K562 (cell line): ENCODE results near the gene SOS1. TPM values are rescaled to one million over a fixed set of nuclear protein-coding genes. Genes with fewer than 3 reads are reported as not detected.
A peak's percentile ranks its signal among the peaks of the same experiment; 100 is the strongest.

Source experiments
- CAMTA2 ChIP-seq: fragments of 250-450 bp; sonication (Bioruptor Pico); conservative IDR thresholded peaks from 2 replicates; pipeline ENCODE4 v1.5.1; 2022
- FOXA1 ChIP-seq: fragments of 450-650 bp; IDR thresholded peaks from 2 replicates; pipeline ENCODE4 v1.6.1; 2016; ENCODE audit warnings: mild to moderate bottlenecking, borderline replicate concordance
- FOXJ2 ChIP-seq: fragments of 200-800 bp; sonication (Bioruptor generic); IDR thresholded peaks from 2 replicates; pipeline ENCODE4 v1.6.1; 2016; ENCODE audit warnings: missing genetic modification characterization, missing compliant biosample characterization
- GTF2B ChIP-seq: IDR thresholded peaks from 2 replicates; pipeline ENCODE4 v1.6.1; 2011; ENCODE audit not compliant: insufficient read length; ENCODE audit errors: extremely low read depth
- MCM2 ChIP-seq: fragments of 450-650 bp; IDR thresholded peaks from 2 replicates; pipeline ENCODE4 v1.6.1; 2017; ENCODE audit warnings: low read depth, mild to moderate bottlenecking
- NFE2L1 ChIP-seq: fragments of 450-650 bp; IDR thresholded peaks from 2 replicates; pipeline ENCODE4 v1.6.1; 2016; ENCODE audit warnings: missing genetic modification characterization, low read depth, mild to moderate bottlenecking, missing compliant biosample characterization, moderate library complexity, borderline replicate concordance
- PHF21A ChIP-seq: fragments of 450-650 bp; IDR thresholded peaks from 2 replicates; pipeline ENCODE4 v1.6.1; 2017; ENCODE audit warnings: low read depth, borderline replicate concordance
- POLR2AphosphoS5 ChIP-seq: IDR thresholded peaks from 2 replicates; pipeline ENCODE4 v1.6.1; 2011; ENCODE audit warnings: mild to moderate bottlenecking, low read depth, low read length, moderate library complexity; ENCODE audit not compliant: control insufficient read depth, insufficient read depth
- SIRT6 ChIP-seq: IDR thresholded peaks from one replicate; pipeline ENCODE4 v1.6.1; 2012; ENCODE audit warnings: low read depth, mild to moderate bottlenecking, control low read depth, inconsistent platforms, low read length, moderate library complexity
- SPI1 ChIP-seq: IDR thresholded peaks from 2 replicates; pipeline ENCODE4 v1.6.1; 2011; ENCODE audit warnings: low read depth, low read length, control low read depth, borderline replicate concordance
- STAT5B ChIP-seq: fragments of 250-450 bp; sonication (Bioruptor Pico); IDR thresholded peaks from 2 replicates; pipeline ENCODE4 v1.8.0; 2021; ENCODE audit warnings: mild to moderate bottlenecking, inconsistent platforms
- TBP ChIP-seq: optimal IDR thresholded peaks from 2 replicates; pipeline ENCODE3; 2011; ENCODE audit warnings: low read depth, low read length, improper control_type of control experiment
- ZNF444 ChIP-seq: fragments of 250-450 bp; sonication (Bioruptor Pico); IDR thresholded peaks from 2 replicates; pipeline ENCODE4 v1.4.0; 2020; ENCODE audit warnings: mild to moderate bottlenecking, moderate library complexity
- ZNF639 ChIP-seq, 2 experiments: fragments of 200-800 bp in 1 of 2; sonication (Bioruptor generic) in 1 of 2; sonication (generic) in 1 of 2; formaldehyde crosslinking in 1 of 2; IDR thresholded peaks in 1 of 2; conservative IDR thresholded peaks in 1 of 2; 2 replicates each; pipeline versions ENCODE4 v1.5.0 to v1.6.1; 2016 to 2020; ENCODE audit warnings: missing compliant biosample characterization in 1 of 2, missing genetic modification characterization in 1 of 2, missing genetic modification reagents in 1 of 2
- ZNF696 ChIP-seq: fragments of 250-450 bp; sonication (Bioruptor Pico); conservative IDR thresholded peaks from 2 replicates; pipeline ENCODE4 v1.4.0; 2020; ENCODE audit warnings: mild to moderate bottlenecking, moderate library complexity
- ZNF77 ChIP-seq: fragments of 250-450 bp; sonication (Bioruptor Pico); IDR thresholded peaks from 2 replicates; pipeline ENCODE4 v1.5.0; 2020
- ZSCAN29 ChIP-seq: fragments of 450-650 bp; IDR thresholded peaks from 2 replicates; pipeline ENCODE4 v1.6.1; 2017
- polyA plus RNA-seq, 8 experiments: library from polyadenylated mRNA; depleted of rRNA in 4 of 8; stranded (reverse) in 5 of 8; unstranded in 3 of 8; fragments of >200 nt; fragmentation: Nextera tagmentation in 2 of 8; fragmentation: Illumina TruSeq in 1 of 8; extraction: Ambion mirVana in 2 of 8; extraction: Trizol in 1 of 8; gene quantifications; 2 replicates each; pipeline versions ENCODE4 v1.2.1 to v1.2.3, GENCODE V29; 2011 to 2014; ENCODE audit warnings: inconsistent platforms in 1 of 8, missing spikeins in 1 of 8
- total RNA-seq, 7 experiments: library from RNA; depleted of rRNA in 6 of 7; stranded (reverse); fragments of >200 nt in 6 of 7; fragmentation: Illumina TruSeq in 2 of 7; extraction: Trizol in 2 of 7; gene quantifications; 2 replicates each; pipeline versions ENCODE4 v1.2.1 to v1.2.3, GENCODE V29; 2011 to 2021; ENCODE audit warnings: low replicate concordance in 1 of 7
- TF ChIP-seq, protein P1 (sequence below): fragments of 450-650 bp; IDR thresholded peaks from 2 replicates; pipeline ENCODE4 v1.7.0; 2016; ENCODE audit warnings: borderline replicate concordance
- TF ChIP-seq, protein P2 (sequence below): sonication (generic); formaldehyde crosslinking; IDR thresholded peaks from 2 replicates; pipeline ENCODE4 v1.8.1; 2023; ENCODE audit warnings: missing genetic modification reagents, mild to moderate bottlenecking, borderline replicate concordance

Gene SOS1
- total and polyA plus RNA-seq, 9 of the 15 experiments (the other 6 are each of a cell fraction or from before 2014, with no cell fraction given): 2.5 to 27.1 (median 16.3) TPM

- TF ChIP-seq NFE2L1 (no peak), FOXJ2 (tag) (peak; percentile 79), TBP (peak; percentile 58), POLR2AphosphoS5 (peak; percentile 86), FOXA1 (no peak), PHF21A (peak; percentile 16; the same call in 1 of the 2 replicates), ZNF639 (CRISPR knock-in tag; conservative IDR thresholded peaks at IDR 0.05 in 1 of 2, IDR thresholded peaks at IDR 0.05 in 1 of 2) (peak in 1 of 2 experiments; percentile 91; a peak in 2 of 4 replicates), MCM2 (no peak), STAT5B (CRISPR knock-in tag) (no peak), ZSCAN29 (no peak), GTF2B (no peak), ZNF696 (CRISPR knock-in tag) (no peak), SPI1 (no peak), SIRT6 (no peak), ZNF77 (no peak), CAMTA2 (CRISPR knock-in tag) (no peak), ZNF444 (CRISPR knock-in tag) (0 out of 2 replicates have a peak, but pooled peaks have one; percentile 13)
- TF ChIP-seq, protein P1, sequence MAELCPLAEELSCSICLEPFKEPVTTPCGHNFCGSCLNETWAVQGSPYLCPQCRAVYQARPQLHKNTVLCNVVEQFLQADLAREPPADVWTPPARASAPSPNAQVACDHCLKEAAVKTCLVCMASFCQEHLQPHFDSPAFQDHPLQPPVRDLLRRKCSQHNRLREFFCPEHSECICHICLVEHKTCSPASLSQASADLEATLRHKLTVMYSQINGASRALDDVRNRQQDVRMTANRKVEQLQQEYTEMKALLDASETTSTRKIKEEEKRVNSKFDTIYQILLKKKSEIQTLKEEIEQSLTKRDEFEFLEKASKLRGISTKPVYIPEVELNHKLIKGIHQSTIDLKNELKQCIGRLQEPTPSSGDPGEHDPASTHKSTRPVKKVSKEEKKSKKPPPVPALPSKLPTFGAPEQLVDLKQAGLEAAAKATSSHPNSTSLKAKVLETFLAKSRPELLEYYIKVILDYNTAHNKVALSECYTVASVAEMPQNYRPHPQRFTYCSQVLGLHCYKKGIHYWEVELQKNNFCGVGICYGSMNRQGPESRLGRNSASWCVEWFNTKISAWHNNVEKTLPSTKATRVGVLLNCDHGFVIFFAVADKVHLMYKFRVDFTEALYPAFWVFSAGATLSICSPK: no peak
- TF ChIP-seq, protein P2, sequence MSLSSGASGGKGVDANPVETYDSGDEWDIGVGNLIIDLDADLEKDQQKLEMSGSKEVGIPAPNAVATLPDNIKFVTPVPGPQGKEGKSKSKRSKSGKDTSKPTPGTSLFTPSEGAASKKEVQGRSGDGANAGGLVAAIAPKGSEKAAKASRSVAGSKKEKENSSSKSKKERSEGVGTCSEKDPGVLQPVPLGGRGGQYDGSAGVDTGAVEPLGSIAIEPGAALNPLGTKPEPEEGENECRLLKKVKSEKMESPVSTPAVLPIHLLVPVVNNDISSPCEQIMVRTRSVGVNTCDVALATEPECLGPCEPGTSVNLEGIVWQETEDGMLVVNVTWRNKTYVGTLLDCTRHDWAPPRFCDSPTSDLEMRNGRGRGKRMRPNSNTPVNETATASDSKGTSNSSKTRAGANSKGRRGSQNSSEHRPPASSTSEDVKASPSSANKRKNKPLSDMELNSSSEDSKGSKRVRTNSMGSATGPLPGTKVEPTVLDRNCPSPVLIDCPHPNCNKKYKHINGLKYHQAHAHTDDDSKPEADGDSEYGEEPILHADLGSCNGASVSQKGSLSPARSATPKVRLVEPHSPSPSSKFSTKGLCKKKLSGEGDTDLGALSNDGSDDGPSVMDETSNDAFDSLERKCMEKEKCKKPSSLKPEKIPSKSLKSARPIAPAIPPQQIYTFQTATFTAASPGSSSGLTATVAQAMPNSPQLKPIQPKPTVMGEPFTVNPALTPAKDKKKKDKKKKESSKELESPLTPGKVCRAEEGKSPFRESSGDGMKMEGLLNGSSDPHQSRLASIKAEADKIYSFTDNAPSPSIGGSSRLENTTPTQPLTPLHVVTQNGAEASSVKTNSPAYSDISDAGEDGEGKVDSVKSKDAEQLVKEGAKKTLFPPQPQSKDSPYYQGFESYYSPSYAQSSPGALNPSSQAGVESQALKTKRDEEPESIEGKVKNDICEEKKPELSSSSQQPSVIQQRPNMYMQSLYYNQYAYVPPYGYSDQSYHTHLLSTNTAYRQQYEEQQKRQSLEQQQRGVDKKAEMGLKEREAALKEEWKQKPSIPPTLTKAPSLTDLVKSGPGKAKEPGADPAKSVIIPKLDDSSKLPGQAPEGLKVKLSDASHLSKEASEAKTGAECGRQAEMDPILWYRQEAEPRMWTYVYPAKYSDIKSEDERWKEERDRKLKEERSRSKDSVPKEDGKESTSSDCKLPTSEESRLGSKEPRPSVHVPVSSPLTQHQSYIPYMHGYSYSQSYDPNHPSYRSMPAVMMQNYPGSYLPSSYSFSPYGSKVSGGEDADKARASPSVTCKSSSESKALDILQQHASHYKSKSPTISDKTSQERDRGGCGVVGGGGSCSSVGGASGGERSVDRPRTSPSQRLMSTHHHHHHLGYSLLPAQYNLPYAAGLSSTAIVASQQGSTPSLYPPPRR (CRISPR knock-in tag): no peak
Observed at GRCh38 chr2:39120771-39121522, at the start of gene SOS1 (continued).
